OCI-LY1 (cell line): ENCODE results near the gene GPR142.

Experiments
- CTCF ChIP-seq: fragments of 200-600 bp; sonication (generic), shearing (Covaris generic); IDR thresholded peaks from 2 replicates; pipeline ENCODE4 v1.5.1; 2017; ENCODE audit warnings: mild to moderate bottlenecking, antibody characterized with exemption, low read length, moderate library complexity, mixed read lengths
- EZH2 ChIP-seq: fragments of 200-600 bp; sonication (generic), shearing (Covaris generic); IDR thresholded peaks from 2 replicates; pipeline ENCODE4 v1.8.0; 2017; ENCODE audit warnings: borderline replicate concordance, mixed run types, mild to moderate bottlenecking, antibody characterized with exemption, low read length, moderate library complexity, mixed read lengths

- TF ChIP-seq CTCF (no peak), EZH2 (no peak)
Observed at GRCh38 chr17:74393346-74393942, 26.1 kb downstream of the GPR142 start.
